Esophagus muscularis mucosa (tissue), 4 donors: ENCODE measurements around the gene CDC5L.

Experiments used
- EP300 ChIP-seq: sonication (generic); formaldehyde crosslinking; IDR thresholded peaks from one replicate; pipeline ENCODE4 v1.6.1; 2017; ENCODE audit warnings: antibody characterized with exemption
- POLR2A ChIP-seq: fragments of 450-650 bp; IDR thresholded peaks from one replicate; pipeline ENCODE4 v1.6.1; 2017; ENCODE audit warnings: antibody characterized with exemption, moderate library complexity, mild to moderate bottlenecking, low read depth
- POLR2AphosphoS5 ChIP-seq, 2 donors: sonication (generic); formaldehyde crosslinking; IDR thresholded peaks; one replicate each; pipeline ENCODE4 v1.6.1; 2017; ENCODE audit warnings: antibody characterized with exemption in 2 of 2
- TF ChIP-seq, protein P1 (sequence below), 3 experiments: fragments of 200-600 bp in 2 of 3; fragments of 450-650 bp in 1 of 3; sonication (generic) in 2 of 3; IDR thresholded peaks; one replicate each; pipeline ENCODE4 v1.5.1; 2017 to 2019; ENCODE audit warnings: antibody characterized with exemption in 3 of 3, mild to moderate bottlenecking in 2 of 3, moderate library complexity in 1 of 3

DNA sequence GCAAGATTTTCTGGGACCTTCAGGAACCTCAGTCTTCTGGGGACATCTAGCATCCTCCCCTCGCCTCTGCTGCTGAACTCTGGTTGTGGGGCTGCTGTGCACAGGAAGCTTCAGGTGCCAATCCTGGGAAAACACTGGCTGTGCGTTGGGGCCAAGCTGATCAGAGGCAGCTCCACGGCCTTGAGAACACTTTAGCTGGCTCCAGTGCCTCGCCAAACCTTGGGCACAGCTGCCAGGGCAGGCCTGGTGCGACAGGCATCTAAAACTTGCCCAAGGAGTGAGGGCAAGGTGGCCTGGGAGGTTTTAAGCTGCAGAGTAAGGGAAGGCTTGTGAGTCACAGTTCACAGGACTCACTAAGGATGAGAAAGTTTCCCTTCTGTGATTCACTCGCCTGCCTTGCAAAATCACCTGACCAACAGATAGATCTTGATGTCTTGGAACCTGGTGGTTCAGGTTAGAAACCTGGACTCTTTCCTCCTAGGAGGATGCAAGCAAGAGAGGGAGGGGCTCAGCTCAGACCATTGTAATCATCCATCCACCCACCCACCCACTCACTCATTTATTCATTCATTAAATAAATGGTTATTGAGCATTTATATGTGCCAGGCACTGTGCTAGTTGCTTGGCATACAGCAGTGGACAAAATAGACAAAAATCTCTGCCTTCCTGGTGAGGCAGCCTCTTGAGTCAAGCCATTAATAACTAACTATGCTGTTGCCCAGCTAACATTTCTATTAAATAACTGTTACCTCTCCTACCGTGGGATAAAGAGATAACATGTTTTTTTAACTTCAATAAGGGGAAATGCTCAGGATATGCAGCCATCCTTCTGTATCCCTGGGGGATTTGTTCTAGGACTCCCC, 47.5 kb upstream of the CDC5L start:
- TF ChIP-seq, protein P1, sequence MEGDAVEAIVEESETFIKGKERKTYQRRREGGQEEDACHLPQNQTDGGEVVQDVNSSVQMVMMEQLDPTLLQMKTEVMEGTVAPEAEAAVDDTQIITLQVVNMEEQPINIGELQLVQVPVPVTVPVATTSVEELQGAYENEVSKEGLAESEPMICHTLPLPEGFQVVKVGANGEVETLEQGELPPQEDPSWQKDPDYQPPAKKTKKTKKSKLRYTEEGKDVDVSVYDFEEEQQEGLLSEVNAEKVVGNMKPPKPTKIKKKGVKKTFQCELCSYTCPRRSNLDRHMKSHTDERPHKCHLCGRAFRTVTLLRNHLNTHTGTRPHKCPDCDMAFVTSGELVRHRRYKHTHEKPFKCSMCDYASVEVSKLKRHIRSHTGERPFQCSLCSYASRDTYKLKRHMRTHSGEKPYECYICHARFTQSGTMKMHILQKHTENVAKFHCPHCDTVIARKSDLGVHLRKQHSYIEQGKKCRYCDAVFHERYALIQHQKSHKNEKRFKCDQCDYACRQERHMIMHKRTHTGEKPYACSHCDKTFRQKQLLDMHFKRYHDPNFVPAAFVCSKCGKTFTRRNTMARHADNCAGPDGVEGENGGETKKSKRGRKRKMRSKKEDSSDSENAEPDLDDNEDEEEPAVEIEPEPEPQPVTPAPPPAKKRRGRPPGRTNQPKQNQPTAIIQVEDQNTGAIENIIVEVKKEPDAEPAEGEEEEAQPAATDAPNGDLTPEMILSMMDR (IDR thresholded peaks at IDR 0.05): no peak
- TF ChIP-seq POLR2AphosphoS5 (IDR thresholded peaks at IDR 0.05): no peak
- no peak for TF ChIP-seq POLR2A
- no peak for TF ChIP-seq EP300
